H54 (cell line): ENCODE measurements around the gene MEGF11.

Source experiments
- DNase-seq: peaks from one replicate; pipeline ENCODE4 v3.0.0; 2011; ENCODE audit warnings: low spot score, mixed read lengths; ENCODE audit not compliant: insufficient read length
- FAIRE-seq: peaks from 3 replicates; lab custom pipeline; 2011; peaks lifted over from hg19 to GRCh38; lab: Jason Lieb, UNC
- POLR2A ChIP-seq: IDR thresholded peaks from 2 replicates; pipeline ENCODE4 v1.6.1; 2011; ENCODE audit warnings: low read depth, mild to moderate bottlenecking, low read length

MEGF11 gene

DNA sequence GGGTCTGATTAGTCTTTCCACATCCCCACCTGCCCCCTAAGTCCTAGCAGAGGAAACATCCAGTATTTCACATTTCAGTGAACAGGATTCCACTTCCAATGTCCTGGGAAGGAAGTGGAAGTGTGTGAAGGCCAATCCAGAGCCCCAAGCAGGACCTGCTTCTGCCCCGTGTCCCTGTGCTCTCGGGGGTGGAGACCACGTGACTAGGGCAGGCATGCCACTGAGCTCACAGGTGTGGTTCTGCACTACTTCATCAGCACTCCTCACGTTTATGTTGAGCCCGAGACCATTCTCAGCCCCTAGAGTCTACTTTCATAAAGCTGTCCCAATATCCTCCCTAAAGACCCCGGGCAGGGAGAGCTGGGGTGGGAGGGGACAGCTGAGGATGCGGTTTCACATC lies 299.9 kb downstream of the MEGF11 start:
- no peak for DNase-seq
- no peak for TF ChIP-seq POLR2A
- FAIRE-seq = no peak

DNA sequence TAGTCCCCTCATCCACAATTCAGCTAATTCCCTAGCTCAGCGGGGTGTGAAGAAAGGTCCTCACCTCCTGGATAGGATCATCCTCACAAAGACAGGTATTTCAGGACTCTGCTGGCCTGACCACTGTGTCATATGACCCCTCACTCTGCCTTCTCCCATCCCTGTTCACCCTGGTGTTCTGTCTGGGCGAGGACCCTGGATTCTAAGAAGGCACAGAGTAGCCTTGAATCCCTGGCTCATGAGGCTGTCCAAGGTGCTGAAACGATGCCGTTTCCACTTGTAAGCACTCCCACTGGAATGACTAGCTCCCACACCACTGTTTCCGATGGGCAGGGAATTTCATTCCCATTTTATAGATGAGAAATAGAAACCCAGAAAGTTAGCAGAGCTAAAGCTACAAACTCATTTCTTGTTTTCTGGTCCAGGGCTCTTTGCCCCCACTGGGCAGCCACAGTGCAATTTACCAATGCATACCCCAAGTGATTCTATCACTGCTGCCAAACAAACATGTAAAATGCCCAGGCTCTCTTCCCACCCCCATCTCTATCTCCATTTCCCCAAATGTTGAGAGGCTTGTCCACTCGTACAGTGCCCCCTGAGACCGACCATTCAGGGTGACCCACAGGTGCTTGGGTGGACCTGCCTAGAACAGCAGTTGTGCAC lies 301.0 kb downstream of the MEGF11 start:
- FAIRE-seq = no peak
- no peak for TF ChIP-seq POLR2A
- peak; percentile 33 for DNase-seq

DNA sequence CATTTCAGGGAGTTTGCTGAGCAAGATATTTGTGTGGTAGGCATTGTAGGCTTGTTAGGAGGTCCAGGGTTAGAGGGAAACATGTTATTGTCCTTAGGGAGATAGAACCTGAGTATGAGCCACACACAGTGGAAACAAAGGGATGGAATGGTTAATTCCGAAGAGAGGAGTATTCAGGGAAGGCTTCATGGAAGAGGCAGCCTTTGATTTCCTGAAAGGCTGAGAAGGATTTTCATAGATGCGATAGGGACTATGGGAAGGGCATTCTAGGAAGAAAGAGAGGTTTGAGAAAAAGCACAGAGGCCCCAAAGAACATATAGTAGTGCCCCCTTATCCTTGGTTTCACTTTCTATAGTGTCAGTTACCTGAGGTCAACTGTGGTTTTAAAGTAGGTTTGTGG lies 302.5 kb downstream of the MEGF11 start:
- DNase-seq = no peak

DNA sequence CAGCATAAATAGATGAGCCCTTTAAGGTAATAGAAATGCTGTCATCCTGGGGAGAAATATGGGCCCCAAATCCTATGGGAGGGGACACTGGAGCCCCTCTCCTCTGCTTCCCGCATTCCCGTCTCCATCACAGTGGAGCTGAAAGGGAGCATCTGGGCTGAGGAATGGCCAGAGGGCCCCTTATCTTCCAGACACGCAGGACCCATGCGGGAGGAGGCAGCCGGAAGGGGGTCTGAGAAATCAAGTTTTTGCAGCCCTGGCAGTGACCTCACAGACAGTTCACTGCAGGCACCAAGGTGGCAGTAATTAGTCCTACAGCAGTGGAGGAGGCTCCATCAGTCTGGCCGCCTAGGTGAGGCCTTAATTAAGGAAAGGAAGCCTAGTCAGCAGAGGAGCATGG lies 304.1 kb downstream of the MEGF11 start:
- TF ChIP-seq POLR2A = no peak
- no peak for FAIRE-seq
- DNase-seq = no peak

More for the DNA sequence above, 302.5 kb downstream of the MEGF11 start:
- FAIRE-seq = no peak
- no peak for TF ChIP-seq POLR2A

DNA sequence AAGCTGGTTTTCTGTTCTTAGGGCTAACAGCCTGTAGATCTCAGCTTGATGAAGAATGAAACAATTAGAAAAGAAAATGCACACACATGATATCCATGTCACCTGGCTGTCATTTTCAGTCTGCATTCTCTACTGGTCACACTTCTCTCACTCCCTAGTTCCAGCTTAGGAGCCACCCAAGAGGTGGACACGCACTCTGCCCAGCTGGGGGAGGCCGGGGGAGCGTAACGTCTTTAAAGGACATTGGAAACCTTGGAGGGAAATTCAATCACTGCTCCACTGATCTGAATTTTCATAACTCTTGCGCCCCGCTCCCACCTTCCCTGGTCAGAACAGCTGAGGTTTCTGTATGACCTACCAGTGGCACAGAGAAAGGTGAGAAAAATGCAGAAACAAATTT lies 304.5 kb downstream of the MEGF11 start:
- FAIRE-seq (no peak), DNase-seq (no peak)
- TF ChIP-seq POLR2A = no peak

DNA sequence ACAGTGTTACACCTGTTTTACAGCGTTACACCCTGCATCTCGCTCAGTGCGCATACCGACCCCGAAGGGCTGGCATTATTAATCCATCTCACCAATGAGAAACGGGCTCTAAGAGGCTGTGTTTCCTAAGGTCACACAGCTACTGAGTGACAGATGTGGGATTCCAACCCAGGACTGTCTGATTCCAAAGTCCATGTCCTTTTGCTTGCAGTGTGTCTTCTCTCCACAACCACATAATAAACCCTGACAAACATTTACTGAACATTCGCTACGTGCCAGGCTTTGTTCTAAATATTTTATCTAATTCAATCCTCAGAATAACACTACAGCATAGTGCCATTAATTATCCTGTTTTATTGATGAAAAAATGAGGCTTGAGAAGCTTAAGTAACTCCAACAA lies 305.2 kb downstream of the MEGF11 start:
- no peak for DNase-seq
- no peak for TF ChIP-seq POLR2A
- FAIRE-seq = no peak

DNA sequence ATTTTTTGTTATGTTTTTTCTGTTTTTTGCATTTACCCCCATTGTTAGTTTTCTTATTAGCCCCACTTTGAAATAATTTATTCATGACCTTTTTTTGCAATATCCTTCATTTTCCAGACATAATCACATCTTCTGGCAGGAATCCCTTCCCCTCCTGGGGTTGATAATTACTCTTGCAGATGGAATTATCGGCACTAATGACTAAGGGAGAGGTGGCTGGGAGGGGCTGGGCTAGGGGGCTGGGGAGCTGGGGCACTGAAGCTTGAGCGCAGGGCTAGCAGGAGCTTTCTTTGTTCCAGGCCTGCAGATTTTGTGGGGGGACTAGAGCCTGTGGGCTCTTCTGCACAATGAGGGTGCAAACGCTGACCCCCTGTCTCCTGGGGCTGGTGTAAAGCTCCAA lies 306.5 kb downstream of the MEGF11 start:
- DNase-seq (no peak), FAIRE-seq (no peak)
- TF ChIP-seq POLR2A = no peak

DNA sequence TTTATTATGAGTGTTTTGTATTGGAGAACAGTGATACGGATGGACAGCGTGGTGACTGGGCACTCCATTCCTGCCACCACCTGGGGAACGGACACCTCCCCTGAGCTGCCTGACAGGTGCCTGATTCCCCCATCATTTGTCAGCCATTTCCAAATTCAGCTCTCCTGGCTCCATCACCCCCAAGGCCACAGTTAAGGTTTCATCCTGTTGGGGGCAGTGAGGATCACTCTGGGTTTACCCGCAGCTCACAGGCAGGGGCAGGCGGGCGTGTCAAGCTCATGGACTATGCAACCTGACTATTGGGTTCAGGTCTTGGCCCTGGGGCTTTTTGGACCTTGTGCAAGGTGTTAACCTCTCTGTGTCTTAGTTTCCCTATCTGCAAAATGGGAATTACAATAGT lies 307.9 kb downstream of the MEGF11 start:
- DNase-seq = no peak
- TF ChIP-seq POLR2A = no peak
- no peak for FAIRE-seq

DNA sequence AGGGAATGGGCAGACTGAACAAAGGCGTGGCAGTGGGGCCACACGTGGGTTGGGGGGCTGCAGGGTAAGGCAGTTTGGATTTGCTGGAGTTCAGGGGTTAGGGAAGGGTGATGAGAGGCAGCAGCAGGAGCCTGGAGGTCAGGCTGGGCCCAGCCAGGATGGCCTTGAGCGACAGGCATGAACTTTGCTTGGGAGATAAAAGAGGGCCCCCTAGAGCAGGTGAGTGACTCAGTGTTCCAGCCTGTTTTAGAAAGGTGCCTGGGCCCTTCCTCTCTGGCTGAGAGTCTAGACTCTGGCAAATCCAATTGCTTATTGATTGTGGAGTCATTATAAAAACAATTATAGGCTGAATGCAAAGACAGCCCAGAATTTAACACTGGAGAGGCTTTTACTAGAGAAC lies 309.1 kb downstream of the MEGF11 start:
- no peak for TF ChIP-seq POLR2A
- DNase-seq = no peak
- no peak for FAIRE-seq

DNA sequence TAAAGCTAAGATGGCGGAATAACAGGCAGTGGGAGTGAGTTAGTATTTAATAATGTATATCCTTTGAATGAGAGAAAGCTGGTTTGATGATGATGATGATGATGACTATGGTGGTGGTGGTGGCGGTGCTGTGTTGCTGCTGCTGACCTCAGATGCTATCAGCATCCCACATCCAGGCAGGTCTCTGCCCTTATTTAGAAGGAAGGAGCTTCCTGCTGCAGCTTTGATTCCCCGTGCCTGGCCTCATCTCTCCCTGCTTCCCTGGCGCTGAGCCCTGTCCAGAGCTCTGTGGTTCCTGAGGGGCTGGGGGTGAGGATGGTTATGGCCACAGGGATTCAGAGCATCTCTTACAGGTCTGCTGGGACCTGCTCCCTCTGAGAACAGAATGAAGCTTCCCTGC lies 311.1 kb downstream of the MEGF11 start:
- TF ChIP-seq POLR2A = no peak
- DNase-seq = no peak
- FAIRE-seq = no peak

DNA sequence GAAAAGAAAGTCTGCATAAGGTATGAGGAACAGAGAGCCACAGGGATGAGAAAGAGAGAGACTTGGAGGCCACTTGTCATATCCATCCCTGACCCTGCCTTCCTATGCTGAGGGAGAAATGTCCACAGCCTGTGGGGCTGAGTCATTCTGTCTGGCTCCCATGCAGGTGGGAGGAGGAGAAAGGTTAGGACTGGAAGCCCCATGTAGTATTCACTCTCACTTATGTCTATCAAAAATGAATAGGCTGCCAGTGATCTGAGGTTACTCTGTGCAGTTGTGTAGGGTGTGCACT lies 313.0 kb downstream of the MEGF11 start:
- DNase-seq = peak; percentile 34
- FAIRE-seq = no peak
- no peak for TF ChIP-seq POLR2A

DNA sequence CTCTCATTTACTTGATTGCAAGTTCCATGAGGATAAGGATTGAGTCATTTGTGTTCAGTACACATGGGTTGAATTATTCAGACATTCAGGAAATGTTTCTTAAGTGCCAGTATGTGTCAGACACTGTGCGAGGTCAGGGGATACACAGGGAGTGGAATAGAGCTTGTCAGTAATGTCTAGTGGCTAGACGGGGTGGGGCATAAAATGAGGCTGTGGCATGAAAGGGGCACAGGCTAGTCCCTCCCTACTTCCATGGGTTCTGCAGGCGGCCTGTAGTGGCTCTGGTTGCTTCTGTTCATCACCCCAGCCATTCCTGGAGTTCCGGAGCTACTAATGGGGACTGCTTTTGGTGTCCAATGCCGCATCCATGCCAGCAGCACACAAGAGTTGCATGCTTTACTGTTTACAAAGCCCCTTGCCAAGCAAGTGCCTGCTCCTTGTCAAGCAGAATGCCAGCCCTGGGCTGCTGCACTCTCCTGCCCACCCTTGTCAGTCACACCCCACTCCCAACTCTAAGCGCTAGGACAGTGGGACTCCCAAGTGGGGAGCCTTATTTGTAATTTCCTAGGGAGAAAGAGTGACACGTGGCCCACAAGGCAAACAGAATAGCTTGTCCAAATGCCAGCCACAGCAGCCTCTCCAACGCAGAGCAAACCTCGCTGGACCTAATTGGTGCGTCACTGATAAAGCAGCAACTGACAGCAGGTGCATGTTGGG lies 313.5 kb downstream of the MEGF11 start:
- no peak for FAIRE-seq
- no peak for TF ChIP-seq POLR2A
- peak; percentile 70 for DNase-seq

DNA sequence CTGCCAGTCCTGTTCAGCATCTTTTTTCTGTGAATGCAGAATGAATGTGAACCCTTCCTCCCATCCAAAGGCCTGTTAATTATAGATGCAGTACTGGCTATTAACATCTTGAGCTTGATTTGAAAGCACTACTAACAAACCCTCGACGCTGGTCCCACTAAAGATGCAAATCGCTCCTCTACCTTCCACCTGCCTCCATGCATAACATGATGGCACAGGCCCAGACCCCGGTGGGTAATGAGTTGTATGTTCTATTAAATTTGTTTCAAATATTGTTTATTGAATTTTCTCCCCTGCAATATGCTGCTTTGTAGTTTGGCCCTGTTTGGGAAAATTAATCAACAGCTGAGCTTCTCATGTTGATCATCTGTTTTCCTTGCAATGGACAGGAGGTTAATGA lies 314.9 kb downstream of the MEGF11 start:
- TF ChIP-seq POLR2A = no peak
- FAIRE-seq (no peak), DNase-seq (no peak)

DNA sequence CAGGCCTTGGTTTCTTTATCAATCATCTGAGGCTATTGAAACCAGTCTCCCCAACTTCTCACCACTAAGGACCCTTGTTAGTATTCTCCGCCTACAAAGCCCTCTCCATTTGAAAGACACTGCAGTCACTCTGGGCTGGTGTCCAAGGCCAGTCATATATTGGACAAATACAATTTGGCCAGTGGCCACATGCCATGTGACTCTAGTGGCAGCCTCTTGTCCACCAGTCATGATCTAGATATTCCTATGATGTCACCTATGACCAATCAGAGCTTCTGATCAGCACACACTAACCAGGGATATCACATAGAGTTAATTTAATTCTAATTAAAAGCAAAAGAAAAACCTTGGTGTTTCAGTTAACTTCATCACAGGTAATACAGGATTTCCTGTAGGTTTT lies 316.1 kb downstream of the MEGF11 start:
- TF ChIP-seq POLR2A = no peak
- FAIRE-seq = no peak
- DNase-seq = peak; percentile 15

DNA sequence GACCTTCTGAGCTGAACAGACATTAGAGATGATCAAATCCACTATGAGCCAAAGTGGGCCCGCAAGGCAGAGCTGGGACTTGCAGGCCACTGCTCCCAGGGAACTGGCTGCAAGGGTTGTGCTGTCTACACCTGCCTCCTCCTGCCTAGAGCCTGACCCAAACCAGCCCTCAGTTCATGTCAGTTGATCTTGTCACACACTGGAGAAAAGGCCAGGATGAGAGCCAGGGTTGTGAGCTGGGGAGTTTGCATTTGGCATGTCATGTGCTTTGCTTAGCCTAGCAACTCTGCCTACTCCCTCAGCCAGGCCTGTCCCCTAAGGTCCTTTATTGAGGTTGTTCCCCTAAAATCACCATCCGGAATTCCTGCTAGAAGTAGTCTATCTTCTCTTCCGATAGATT lies 316.5 kb downstream of the MEGF11 start:
- FAIRE-seq = no peak
- no peak for DNase-seq
- no peak for TF ChIP-seq POLR2A
